ENCODE data around the gene ELMO1.
A peak's percentile ranks its signal among the peaks of the same experiment; 100 is the strongest.

Gene ELMO1

DNA sequence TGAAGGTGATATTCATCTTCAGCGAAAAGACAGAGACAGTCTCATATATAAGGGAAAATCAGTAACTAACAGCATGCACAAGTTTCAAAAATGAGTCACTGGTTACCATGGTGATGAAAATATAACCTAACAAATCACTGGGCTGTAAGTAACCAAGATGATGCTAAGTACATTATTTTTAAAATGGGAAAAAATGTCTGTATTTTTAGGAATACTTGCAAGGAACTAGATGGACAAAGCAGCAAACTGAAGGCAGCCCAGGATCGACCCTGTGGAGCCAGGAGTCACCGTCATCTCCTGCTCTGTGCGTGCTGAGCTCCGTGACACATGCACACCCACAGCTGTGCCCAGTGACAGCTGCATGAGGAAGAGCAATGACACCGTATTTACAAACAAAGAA, 137.3 kb downstream of the ELMO1 start:
- Histone ChIP-seq H3K27me3 (ENCODE audit: control insufficient read depth, low read length) (no peaks in the 10 kb centered on the region), H3K4me2 (ENCODE audit: low read length) (0 out of 2 replicates have a peak overlapping the region, but pooled peaks have one; percentile 2), H3K4me3 (ENCODE audit: low read length) (no peak overlapping the region), H3K36me3 (ENCODE audit: control insufficient read depth, low read length) (peaks cover 67% of the 10 kb centered on the region), H3F3A (ENCODE audit: control insufficient read depth, insufficient read depth) (peaks cover 9% of the 10 kb centered on the region), H3K9me3 (ENCODE audit: control insufficient read depth, insufficient read depth, low read length) (no peaks in the 10 kb centered on the region), H3K9me2 (replicated peaks; ENCODE audit: control insufficient read depth, low read length) (no peaks in the 10 kb centered on the region), H4K20me1 (ENCODE audit: control insufficient read depth, insufficient read depth, low read depth, low read length) (no peaks in the 10 kb centered on the region; the same call in 1 of the 2 replicates), H3K4me1 (ENCODE audit: control insufficient read depth, low read length) (peaks cover 68% of the 10 kb centered on the region), H3K79me2 (ENCODE audit: control insufficient read depth, low read length) (peaks cover 27% of the 10 kb centered on the region), H3K27ac (ENCODE audit: low read depth, low read length) (no peak overlapping the region)
- no peak for TF ChIP-seq EZH2phosphoT487 (IDR thresholded peaks at IDR 0.05; ENCODE audit: borderline replicate concordance, low read length)
- TF ChIP-seq, protein P1, sequence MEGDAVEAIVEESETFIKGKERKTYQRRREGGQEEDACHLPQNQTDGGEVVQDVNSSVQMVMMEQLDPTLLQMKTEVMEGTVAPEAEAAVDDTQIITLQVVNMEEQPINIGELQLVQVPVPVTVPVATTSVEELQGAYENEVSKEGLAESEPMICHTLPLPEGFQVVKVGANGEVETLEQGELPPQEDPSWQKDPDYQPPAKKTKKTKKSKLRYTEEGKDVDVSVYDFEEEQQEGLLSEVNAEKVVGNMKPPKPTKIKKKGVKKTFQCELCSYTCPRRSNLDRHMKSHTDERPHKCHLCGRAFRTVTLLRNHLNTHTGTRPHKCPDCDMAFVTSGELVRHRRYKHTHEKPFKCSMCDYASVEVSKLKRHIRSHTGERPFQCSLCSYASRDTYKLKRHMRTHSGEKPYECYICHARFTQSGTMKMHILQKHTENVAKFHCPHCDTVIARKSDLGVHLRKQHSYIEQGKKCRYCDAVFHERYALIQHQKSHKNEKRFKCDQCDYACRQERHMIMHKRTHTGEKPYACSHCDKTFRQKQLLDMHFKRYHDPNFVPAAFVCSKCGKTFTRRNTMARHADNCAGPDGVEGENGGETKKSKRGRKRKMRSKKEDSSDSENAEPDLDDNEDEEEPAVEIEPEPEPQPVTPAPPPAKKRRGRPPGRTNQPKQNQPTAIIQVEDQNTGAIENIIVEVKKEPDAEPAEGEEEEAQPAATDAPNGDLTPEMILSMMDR (IDR thresholded peaks at IDR 0.05; ENCODE audit: low read depth, low read length, poor library complexity, severe bottlenecking): no peak

DNA sequence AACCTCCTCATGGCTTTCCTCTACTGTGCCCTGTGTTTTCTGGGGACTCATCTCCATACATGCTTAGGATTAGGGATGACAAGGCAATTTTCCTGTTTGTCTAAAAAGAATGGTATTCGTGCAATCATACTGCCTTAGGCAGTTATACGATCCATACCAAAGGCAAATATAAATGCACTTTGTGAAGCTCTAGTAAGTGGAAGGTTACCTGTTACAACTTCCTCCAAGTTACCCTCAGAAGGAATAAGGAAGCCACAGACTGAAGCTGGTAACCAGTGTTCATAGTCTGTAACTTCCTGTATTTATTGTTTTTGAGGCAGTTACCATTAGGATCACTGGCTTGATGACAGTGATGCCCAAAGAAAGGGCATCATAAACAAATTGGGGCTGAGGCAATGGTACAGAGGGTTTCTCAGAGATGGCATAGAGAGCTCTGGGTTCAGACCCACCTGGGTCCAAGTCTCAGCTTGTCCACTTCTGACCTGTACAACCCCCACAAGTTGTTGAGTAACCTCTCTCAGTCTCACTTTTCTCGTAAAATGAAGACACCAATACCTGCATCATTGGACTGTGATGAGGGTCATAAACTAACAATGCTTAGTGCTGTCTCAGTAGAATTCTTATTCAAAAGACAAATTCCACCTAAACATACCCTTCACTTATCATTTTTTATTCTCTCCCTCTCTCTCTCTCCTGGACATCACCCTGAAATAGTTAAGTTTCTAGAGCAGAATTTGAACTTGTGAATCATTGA, 138.2 kb downstream of the ELMO1 start:
- peaks cover 2% of the 10 kb centered on the region for H3F3A ChIP-seq (ENCODE audit: control insufficient read depth, insufficient read depth)
- peaks cover 59% of the 10 kb centered on the region for H3K4me1 ChIP-seq (ENCODE audit: control insufficient read depth, low read length)
- H3K4me2 ChIP-seq (ENCODE audit: low read length): peak overlapping the region; percentile 33
- H3K9me2 ChIP-seq (replicated peaks; ENCODE audit: control insufficient read depth, low read length): no peaks in the 10 kb centered on the region
- peaks cover 23% of the 10 kb centered on the region for H3K79me2 ChIP-seq (ENCODE audit: control insufficient read depth, low read length)
- no peaks in the 10 kb centered on the region; the same call in 1 of the 2 replicates for H4K20me1 ChIP-seq (ENCODE audit: control insufficient read depth, insufficient read depth, low read depth, low read length)
- H3K27ac ChIP-seq (ENCODE audit: low read depth, low read length): no peak overlapping the region
- peak overlapping the region; percentile 4; the same call in 1 of the 2 replicates for H3K4me3 ChIP-seq (ENCODE audit: low read length)
- no peaks in the 10 kb centered on the region for H3K27me3 ChIP-seq (ENCODE audit: control insufficient read depth, low read length)
- TF ChIP-seq, protein P1 (IDR thresholded peaks at IDR 0.05; ENCODE audit: low read depth, low read length, poor library complexity, severe bottlenecking): no peak
- TF ChIP-seq EZH2phosphoT487 (IDR thresholded peaks at IDR 0.05; ENCODE audit: borderline replicate concordance, low read length): no peak
- peaks cover 68% of the 10 kb centered on the region for H3K36me3 ChIP-seq (ENCODE audit: control insufficient read depth, low read length)
- H3K9me3 ChIP-seq (ENCODE audit: control insufficient read depth, insufficient read depth, low read length): no peaks in the 10 kb centered on the region

DNA sequence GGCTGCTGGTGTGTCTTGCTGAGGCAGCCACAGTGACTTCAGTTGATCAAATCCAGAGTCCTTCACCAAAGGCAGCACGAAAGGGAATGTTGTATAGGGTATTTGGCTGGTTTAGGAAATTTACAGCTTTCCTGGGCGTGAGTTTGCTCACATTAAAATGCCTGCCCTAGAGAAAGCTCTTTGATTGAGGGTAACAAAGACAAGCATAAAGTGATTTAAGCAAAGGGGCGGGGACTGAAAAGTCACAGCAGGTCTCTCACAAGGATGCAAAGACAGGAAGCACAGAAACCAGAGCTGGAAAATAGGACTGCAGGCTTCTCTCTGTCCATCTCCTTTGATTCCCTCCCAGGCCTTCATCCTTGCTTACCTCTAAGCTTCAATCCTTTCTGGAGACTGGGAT, 139.2 kb downstream of the ELMO1 start:
- H4K20me1 ChIP-seq (ENCODE audit: control insufficient read depth, insufficient read depth, low read depth, low read length): no peaks in the 10 kb centered on the region
- H3K36me3 ChIP-seq (ENCODE audit: control insufficient read depth, low read length): peaks cover 64% of the 10 kb centered on the region
- peaks cover 14% of the 10 kb centered on the region for H3K79me2 ChIP-seq (ENCODE audit: control insufficient read depth, low read length)
- TF ChIP-seq EZH2phosphoT487 (IDR thresholded peaks at IDR 0.05; ENCODE audit: borderline replicate concordance, low read length): no peak
- TF ChIP-seq, protein P1 (IDR thresholded peaks at IDR 0.05; ENCODE audit: low read depth, low read length, poor library complexity, severe bottlenecking): no peak
- H3K27ac ChIP-seq (ENCODE audit: low read depth, low read length): no peak overlapping the region
- H3K27me3 ChIP-seq (ENCODE audit: control insufficient read depth, low read length): no peaks in the 10 kb centered on the region
- H3K9me3 ChIP-seq (ENCODE audit: control insufficient read depth, insufficient read depth, low read length): no peaks in the 10 kb centered on the region
- no peak overlapping the region for H3K4me2 ChIP-seq (ENCODE audit: low read length)
- H3K9me2 ChIP-seq (replicated peaks; ENCODE audit: control insufficient read depth, low read length): no peaks in the 10 kb centered on the region
- H3K4me1 ChIP-seq (ENCODE audit: control insufficient read depth, low read length): peaks cover 49% of the 10 kb centered on the region
- no peaks in the 10 kb centered on the region for H3F3A ChIP-seq (ENCODE audit: control insufficient read depth, insufficient read depth)
- H3K4me3 ChIP-seq (ENCODE audit: low read length): no peak overlapping the region
